Dendritic cell treated with granulocyte-macrophage colony-stimulating factor and Interleukin-4, amounts not matched to agents 40 ng/mL and 50 ng/mL, for 4 days (primary cell): ENCODE results near the gene PLK2.

Source experiments
- H3K27ac Mint-ChIP-seq: one replicate; pipeline ENCODE4 v1.8.0; 2022; ENCODE audit warnings: mild to moderate bottlenecking, mixed read lengths
- H3K27me3 Mint-ChIP-seq: one replicate; pipeline ENCODE4 v1.8.0; 2022; ENCODE audit warnings: mild to moderate bottlenecking, mixed read lengths
- H3K36me3 Mint-ChIP-seq: one replicate; pipeline ENCODE4 v1.8.0; 2022; ENCODE audit warnings: low read depth, mixed read lengths
- H3K4me1 Mint-ChIP-seq: one replicate; pipeline ENCODE4 v1.8.0; 2022; ENCODE audit warnings: low read depth, mixed read lengths
- H3K4me3 Mint-ChIP-seq: one replicate; pipeline ENCODE4 v1.8.0; 2022; ENCODE audit warnings: mild to moderate bottlenecking, moderate library complexity, mixed read lengths
- H3K9me3 Mint-ChIP-seq: one replicate; pipeline ENCODE4 v1.8.0; 2022; ENCODE audit warnings: mixed read lengths
- intact Hi-C: fragments of 100-400 bp; cut with micrococcal nuclease; formaldehyde crosslinking; loops from one replicate; pipeline ENCODE4 v1.15.0; 2022

Gene PLK2

DNA sequence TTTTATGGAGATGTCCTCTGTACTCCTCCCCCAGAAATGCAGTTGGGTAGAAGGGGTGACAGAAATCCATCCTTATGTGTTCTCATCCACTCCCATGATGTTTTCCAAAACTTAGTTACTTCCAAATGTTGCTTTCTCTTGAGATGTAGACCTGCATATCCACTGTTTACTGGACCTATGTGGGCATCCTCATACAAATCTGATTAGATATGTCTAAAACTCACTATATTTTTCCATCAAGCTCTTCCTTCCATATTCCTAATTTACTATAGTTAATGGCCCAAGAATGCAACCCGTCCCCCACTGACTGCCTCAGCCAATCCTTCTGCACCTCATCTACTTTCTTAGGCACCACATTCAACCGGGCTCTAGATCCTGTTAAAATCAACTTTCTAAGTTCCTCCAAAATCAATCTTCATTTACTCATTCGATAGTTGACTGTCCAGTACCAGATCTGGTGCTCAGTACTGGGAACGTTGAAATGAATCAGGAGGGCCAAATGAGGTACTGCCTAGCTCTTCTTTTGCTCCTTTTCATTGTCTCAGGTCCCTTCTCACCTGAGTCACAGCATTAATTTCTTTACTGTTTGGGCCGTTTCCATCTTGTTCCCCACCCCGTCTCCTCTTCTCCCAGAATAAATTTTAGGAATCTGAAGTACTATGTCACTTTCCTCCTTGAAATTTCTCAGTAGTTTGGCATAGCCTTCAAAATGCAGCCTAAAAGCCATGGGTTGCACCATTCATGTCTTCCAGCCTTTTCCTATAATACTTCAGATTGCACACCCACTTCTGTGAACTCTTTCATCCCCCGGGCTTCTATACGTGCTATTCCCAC is 7.9 kb downstream of the PLK2 start:
- H3K4me1 Mint-ChIP-seq = no peaks in the 10 kb centered on the region
- H3K36me3 Mint-ChIP-seq = peaks cover 18% of the 10 kb centered on the region
- H3K4me3 Mint-ChIP-seq = no peak overlapping the region
- intact Hi-C loops = no loop called here
- H3K27ac Mint-ChIP-seq = no peak overlapping the region
- no peaks in the 10 kb centered on the region for H3K9me3 Mint-ChIP-seq
- no peaks in the 10 kb centered on the region for H3K27me3 Mint-ChIP-seq

DNA sequence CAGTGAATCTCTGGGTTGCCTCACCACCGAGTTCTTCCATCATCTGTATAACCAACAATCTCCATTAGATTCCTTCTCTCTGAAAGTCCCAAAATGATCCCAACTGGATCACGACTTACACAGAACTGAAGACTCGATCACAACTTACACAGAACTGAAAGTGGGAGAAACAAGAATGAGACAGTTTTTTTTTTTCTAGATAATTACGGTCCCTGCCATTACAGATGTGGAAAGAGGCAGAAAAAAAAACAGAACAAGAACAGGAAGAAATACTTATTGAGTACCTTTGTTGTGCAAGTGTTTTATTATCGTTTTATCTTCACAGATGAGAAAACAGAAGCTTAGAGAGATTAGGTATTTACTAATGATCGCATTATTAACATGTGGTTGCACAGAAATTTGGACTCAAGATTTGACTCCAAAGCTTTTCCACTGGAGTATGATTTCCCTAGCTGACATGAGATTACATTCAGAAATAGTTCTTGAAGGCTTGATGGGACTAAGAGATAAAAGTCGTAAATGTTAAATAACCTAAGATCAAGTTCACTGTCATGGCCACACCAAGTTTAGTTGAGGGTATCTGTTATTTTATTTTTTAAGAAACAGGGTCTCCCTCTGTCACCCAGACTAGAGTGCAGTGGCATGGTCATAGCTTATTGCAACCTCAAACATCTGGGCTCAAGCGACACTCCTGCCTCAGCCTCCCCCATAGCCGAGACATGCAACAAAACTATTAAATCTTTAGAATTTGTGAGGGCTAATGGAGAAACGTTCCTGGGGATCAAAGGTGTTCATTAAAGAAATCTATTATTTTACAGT is 8.9 kb downstream of the PLK2 start:
- Mint-ChIP-seq H3K9me3 (peaks cover 8% of the 10 kb centered on the region), H3K36me3 (peaks cover 15% of the 10 kb centered on the region), H3K4me3 (no peak overlapping the region), H3K27ac (no peak overlapping the region), H3K4me1 (no peaks in the 10 kb centered on the region), H3K27me3 (no peaks in the 10 kb centered on the region)
- intact Hi-C loops = no loop called here

DNA sequence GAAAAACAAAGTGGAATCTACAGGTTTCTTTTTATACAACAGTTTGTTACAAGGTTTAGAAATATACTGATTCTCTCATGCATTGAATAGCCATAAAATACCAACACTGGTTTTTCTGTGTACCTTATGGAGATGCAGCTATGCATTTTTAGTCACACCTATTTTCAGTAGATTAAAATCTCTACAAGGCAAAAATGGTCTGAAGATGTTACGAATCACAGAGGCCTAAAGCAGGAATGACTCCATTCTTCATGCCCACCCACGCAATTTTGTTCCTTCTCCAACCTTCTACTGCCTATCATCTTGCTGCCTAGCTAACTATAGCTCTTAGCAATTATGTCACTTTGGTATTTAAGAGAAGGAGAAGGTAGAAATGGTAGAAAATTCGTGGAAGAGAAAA is 9.9 kb downstream of the PLK2 start:
- intact Hi-C loops = no loop called here
- no peak overlapping the region for H3K27ac Mint-ChIP-seq
- H3K27me3 Mint-ChIP-seq = no peaks in the 10 kb centered on the region
- no peak overlapping the region for H3K4me3 Mint-ChIP-seq
- H3K36me3 Mint-ChIP-seq = peaks cover 7% of the 10 kb centered on the region
- no peaks in the 10 kb centered on the region for H3K4me1 Mint-ChIP-seq
- peaks cover 9% of the 10 kb centered on the region for H3K9me3 Mint-ChIP-seq

GRCh38 chr5:58447226-58447625 is 12.7 kb downstream of the PLK2 start:
- Mint-ChIP-seq H3K4me3 (no peak overlapping the region), H3K36me3 (no peaks in the 10 kb centered on the region), H3K9me3 (peaks cover 17% of the 10 kb centered on the region), H3K27ac (no peak overlapping the region), H3K4me1 (no peaks in the 10 kb centered on the region), H3K27me3 (no peaks in the 10 kb centered on the region)
- intact Hi-C loops = no loop called here

- Mint-ChIP-seq H3K4me1 (no peaks in the 10 kb centered on the region), H3K36me3 (no peaks in the 10 kb centered on the region), H3K27me3 (no peaks in the 10 kb centered on the region), H3K4me3 (no peak overlapping the region), H3K9me3 (peaks cover 17% of the 10 kb centered on the region), H3K27ac (no peak overlapping the region)
- intact Hi-C loops = no loop called here
These were observed 13.9 kb downstream of the PLK2 start for GRCh38 chr5:58446024-58446423.

- Mint-ChIP-seq H3K27me3 (no peaks in the 10 kb centered on the region), H3K4me1 (no peaks in the 10 kb centered on the region), H3K9me3 (peaks cover 17% of the 10 kb centered on the region), H3K4me3 (no peak overlapping the region), H3K36me3 (no peaks in the 10 kb centered on the region), H3K27ac (no peak overlapping the region)
- intact Hi-C loops = no loop called here
These were observed 15.1 kb downstream of the PLK2 start for GRCh38 chr5:58444805-58445204.

DNA sequence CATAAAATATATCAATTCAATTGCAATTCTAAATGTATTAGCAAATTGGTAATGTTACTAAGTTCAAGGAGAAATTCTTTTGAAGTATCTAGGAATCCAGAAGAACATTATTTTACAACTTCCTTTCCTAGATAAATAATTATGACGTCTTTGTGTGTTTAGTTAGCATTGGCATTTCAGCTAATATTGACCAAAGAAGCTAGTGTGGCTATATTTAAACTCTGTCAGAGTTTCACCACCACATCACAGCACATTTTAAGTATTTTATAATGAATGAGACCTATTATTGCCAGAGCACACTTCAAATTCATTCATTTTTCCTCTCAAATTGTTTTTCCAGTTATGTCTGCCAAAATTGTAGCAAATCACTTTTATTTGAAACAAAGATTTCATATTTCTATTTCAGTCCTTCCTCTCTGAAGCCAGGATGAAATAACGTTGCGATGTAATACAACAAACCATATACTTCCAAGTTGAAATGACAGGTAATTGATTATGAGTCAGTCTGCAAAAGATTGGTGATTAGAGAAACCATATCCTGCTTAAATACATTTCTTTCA is 18.9 kb downstream of the PLK2 start:
- Mint-ChIP-seq H3K4me1 (no peaks in the 10 kb centered on the region), H3K36me3 (no peaks in the 10 kb centered on the region), H3K27ac (no peak overlapping the region), H3K9me3 (peaks cover 8% of the 10 kb centered on the region), H3K4me3 (no peak overlapping the region), H3K27me3 (no peaks in the 10 kb centered on the region)
- intact Hi-C loops = no loop called here

DNA sequence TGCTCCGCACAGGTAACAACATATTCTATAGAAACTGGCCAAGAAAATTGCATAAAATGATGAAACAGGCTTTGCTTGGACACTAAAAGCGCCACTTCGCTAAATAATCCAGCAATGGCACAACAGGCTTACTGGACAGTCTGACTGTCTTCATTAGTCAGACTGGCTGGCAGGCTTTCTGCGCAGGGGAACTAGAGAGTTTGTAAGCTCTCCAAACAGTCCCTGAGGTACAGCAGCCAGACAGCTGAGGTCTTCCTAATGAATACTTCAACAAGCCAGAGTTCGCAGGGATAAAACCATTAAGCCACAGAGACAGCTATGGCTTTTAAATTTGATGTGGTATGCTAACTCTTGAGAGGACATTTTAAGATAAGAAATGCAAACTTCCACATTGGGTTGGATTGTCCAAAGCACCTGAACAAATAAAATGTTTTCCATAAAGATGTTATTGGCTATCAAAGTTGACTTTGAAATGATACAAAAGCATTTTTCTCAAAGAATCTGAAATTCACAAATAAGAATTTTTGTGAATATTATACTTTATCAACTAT is 20.7 kb downstream of the PLK2 start:
- intact Hi-C loops = no loop called here
- peaks cover 8% of the 10 kb centered on the region for H3K9me3 Mint-ChIP-seq
- H3K4me3 Mint-ChIP-seq = no peak overlapping the region
- no peaks in the 10 kb centered on the region for H3K36me3 Mint-ChIP-seq
- no peak overlapping the region for H3K27ac Mint-ChIP-seq
- no peaks in the 10 kb centered on the region for H3K4me1 Mint-ChIP-seq
- H3K27me3 Mint-ChIP-seq = no peaks in the 10 kb centered on the region

DNA sequence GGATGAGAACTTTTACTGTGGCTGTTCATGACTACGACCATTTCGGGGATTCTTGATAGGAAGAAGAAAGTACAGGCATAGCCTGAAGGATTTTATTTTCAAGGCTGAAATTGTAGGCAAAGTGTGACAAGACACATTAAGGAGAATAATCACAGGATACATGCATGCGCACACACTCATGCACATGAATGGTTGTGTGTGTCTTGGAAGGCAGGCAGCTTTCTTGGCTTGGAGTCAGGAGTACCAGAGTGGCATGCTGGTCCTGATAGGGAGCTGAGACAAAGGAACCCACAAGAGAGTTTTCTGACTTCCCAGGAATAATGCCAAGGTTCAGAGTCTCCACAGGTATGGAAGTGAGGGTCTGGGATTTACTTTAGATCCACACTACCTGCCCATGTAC is 22.2 kb downstream of the PLK2 start:
- Mint-ChIP-seq H3K27ac (no peak overlapping the region), H3K36me3 (no peaks in the 10 kb centered on the region), H3K9me3 (no peaks in the 10 kb centered on the region), H3K4me1 (no peaks in the 10 kb centered on the region), H3K27me3 (no peaks in the 10 kb centered on the region), H3K4me3 (no peak overlapping the region)
- intact Hi-C loops = no loop called here

- intact Hi-C loops = no loop called here
- H3K4me1 Mint-ChIP-seq = no peaks in the 10 kb centered on the region
- no peak overlapping the region for H3K27ac Mint-ChIP-seq
- no peak overlapping the region for H3K4me3 Mint-ChIP-seq
- H3K36me3 Mint-ChIP-seq = no peaks in the 10 kb centered on the region
- H3K27me3 Mint-ChIP-seq = no peaks in the 10 kb centered on the region
- no peaks in the 10 kb centered on the region for H3K9me3 Mint-ChIP-seq
These were observed 28.1 kb downstream of the PLK2 start for GRCh38 chr5:58431832-58432231.

- Mint-ChIP-seq H3K36me3 (no peaks in the 10 kb centered on the region), H3K9me3 (no peaks in the 10 kb centered on the region), H3K27me3 (peaks cover 5% of the 10 kb centered on the region), H3K4me1 (peaks cover 19% of the 10 kb centered on the region), H3K4me3 (no peak overlapping the region), H3K27ac (no peak overlapping the region)
- intact Hi-C loops = loop anchor here (10.0 kb wide), 1 partner anchor 178 kb away; no protein-coding TSS in a partner anchor
These were observed 47.0 kb downstream of the PLK2 start for GRCh38 chr5:58412932-58413331.

DNA sequence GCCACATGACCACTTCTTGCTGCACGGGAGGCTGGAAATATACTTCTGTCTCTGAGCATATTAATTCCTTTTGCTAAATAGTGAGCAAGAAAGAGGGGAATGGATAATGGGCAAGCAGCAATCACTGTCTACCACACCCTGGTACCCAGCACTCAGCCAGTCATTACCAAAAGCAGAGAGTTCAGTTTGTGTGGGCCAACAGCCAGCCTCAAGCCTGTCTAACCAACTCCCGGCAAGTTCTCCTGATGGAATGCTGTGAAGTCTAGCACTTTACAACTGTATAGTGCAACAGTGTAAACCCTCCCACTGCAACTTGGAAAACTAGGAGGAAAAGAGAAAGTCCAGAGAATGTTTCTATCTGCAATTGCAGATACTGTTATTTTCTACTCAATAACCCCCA is 47.8 kb downstream of the PLK2 start:
- no peaks in the 10 kb centered on the region for H3K9me3 Mint-ChIP-seq
- no peak overlapping the region for H3K27ac Mint-ChIP-seq
- H3K27me3 Mint-ChIP-seq = peaks cover 5% of the 10 kb centered on the region
- no peaks in the 10 kb centered on the region for H3K36me3 Mint-ChIP-seq
- H3K4me3 Mint-ChIP-seq = no peak overlapping the region
- intact Hi-C loops = loop anchor here (10.0 kb wide), 1 partner anchor 177 kb away; no protein-coding TSS in a partner anchor
- H3K4me1 Mint-ChIP-seq = peaks cover 19% of the 10 kb centered on the region

- H3K9me3 Mint-ChIP-seq = no peaks in the 10 kb centered on the region
- peaks cover 4% of the 10 kb centered on the region for H3K27me3 Mint-ChIP-seq
- H3K27ac Mint-ChIP-seq = no peak overlapping the region
- intact Hi-C loops = loop anchor here (10.0 kb wide), 1 partner anchor 177 kb away; no protein-coding TSS in a partner anchor
- peaks cover 19% of the 10 kb centered on the region for H3K4me1 Mint-ChIP-seq
- no peak overlapping the region for H3K4me3 Mint-ChIP-seq
- H3K36me3 Mint-ChIP-seq = no peaks in the 10 kb centered on the region
These were observed 48.5 kb downstream of the PLK2 start for GRCh38 chr5:58411372-58411771.

DNA sequence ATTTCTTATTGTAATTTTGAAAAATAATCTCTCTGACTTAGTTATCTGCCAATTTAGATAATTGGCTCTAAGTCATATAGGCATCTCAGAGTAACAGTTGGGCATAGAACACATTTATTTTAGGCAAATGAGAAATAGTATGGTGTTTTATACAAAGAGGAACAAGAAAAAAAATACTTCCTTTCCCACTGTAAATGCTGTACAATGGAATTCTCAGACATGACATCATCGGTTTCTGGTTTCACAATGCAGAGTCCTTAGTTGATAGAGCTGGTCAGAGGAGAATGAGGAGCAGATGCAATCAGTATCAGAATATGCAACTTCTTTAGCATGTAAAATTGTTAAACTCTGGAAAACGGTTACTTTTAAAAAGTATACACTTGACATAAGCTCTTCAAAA is 49.4 kb downstream of the PLK2 start:
- Mint-ChIP-seq H3K9me3 (no peaks in the 10 kb centered on the region), H3K4me1 (peaks cover 19% of the 10 kb centered on the region), H3K27me3 (peaks cover 3% of the 10 kb centered on the region), H3K4me3 (no peak overlapping the region), H3K27ac (no peak overlapping the region), H3K36me3 (no peaks in the 10 kb centered on the region)
- intact Hi-C loops = loop anchor here (10.0 kb wide), 1 partner anchor 176 kb away; no protein-coding TSS in a partner anchor
